Activated naive CD4-positive, alpha-beta T cell treated with anti-CD3 and anti-CD28 coated beads, Interleukin-2, amount 50 U/mL, for 16 hours (primary cell): Measurements from ENCODE around the gene NBAS.
A peak's percentile ranks its signal among the peaks of the same experiment; 100 is the strongest.

Experiments
- DNase-seq: peaks from one replicate; pipeline ENCODE4 v3.0.0-alpha.2; 2020

NBAS gene

DNA sequence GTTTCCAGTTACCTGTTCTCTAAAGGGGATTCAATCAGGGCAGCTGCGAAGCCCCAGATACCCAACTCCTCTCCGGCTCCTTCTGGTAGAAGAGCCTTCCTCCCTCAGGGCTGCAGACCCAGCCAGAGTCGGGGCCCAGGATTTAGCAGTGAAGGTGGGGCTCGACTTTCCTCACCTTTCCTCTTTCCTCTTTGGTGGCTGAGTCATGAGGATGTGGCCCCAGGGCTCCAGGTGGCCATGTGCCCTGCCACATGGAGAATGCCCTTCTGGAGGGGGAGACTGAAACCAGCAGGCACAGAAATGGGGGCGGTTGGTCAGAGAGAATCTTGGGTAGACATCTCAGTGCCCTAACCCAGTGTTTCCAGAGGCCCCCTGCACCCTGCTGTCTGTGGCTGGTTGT, 402.6 kb downstream of the NBAS start:
- DNase-seq, result no peak

- DNase-seq, result no peak
These were observed 403.0 kb downstream of the NBAS start for GRCh38 chr2:15158100-15158499.

- no peak for DNase-seq
These were observed 405.1 kb downstream of the NBAS start for GRCh38 chr2:15155959-15156574.

GRCh38 chr2:15154297-15154696, 406.8 kb downstream of the NBAS start:
- DNase-seq, result no peak

GRCh38 chr2:15152382-15152781, 408.8 kb downstream of the NBAS start:
- no peak for DNase-seq

DNA sequence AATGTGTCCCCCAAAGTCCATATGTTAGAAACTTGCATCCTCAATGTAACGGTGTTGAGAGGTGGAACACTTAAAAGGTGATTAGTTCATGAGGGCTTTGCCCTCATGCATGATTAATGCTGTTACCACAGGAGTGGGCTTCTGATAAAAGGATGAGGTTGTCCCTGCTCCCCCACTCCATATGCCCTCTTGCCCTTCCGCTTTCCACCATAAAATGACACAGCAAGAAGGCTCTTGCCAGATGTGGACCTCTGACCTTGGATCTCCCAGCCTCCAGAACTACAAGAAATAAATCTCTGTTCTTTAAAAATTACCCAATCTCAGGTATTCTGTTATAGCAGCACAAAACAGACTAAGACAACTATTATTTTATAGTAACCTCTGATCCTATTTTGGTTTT, 412.1 kb downstream of the NBAS start:
- DNase-seq, result no peak

GRCh38 chr2:15147591-15147990, 413.5 kb downstream of the NBAS start:
- DNase-seq, result no peak

GRCh38 chr2:15146960-15147359, 414.2 kb downstream of the NBAS start:
- DNase-seq, result no peak

DNA sequence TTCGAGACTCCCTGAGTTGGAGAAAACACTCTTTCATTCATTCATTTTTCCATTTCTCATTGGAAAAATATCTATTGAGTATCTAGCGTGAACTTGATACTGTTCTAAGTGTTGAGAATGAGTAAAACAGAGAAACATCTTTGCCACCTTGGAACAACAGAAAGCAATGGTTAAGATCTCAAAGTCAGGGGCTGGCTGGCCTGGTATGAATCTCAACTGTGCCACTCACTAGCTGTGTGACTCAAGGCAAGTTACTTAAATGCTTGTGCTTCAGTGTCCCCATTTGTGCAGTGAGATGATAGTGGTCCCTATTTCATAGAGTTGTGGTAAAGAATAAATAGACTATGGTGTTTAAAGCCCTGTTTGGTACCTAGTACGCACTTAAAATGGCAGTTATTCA, 415.2 kb downstream of the NBAS start:
- DNase-seq, result no peak

DNA sequence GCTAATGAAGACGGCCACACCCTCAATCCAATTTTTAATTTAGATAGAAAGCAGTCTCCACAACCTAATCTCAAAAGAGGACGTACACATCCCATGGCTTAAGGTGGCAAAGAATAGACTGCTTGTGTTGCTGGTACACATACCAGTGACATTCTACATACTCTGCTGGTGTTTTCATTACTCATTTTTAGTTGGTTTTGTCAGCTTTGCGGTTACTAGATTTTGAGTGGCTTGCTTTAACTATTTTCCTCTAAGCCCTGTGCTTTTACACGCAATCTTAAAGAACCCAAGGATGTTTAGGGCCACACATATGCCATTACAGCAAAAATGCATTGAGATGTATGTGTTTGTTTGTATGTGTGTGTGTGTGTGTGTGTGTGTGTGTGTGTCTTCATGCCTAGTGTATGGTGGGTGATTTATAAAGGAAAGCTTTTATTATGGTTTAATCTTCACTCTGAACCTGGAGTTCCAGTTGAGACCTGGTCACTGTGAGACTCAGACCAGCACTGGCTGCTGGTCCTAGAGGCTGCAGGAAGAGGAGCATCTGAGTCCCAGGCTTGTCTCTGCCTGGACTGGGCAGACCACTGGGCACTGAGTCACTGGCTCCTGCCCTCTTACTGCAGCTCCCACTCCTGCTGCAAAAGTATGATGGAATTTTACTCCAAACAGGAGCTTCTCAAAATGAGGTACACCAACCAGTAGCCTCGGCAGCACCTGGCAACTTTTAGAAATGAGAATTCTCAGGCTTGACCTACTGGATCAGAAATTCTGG, 415.9 kb downstream of the NBAS start:
- no peak for DNase-seq

GRCh38 chr2:15142069-15142689, 419.0 kb downstream of the NBAS start:
- peak; percentile 78 for DNase-seq

DNA sequence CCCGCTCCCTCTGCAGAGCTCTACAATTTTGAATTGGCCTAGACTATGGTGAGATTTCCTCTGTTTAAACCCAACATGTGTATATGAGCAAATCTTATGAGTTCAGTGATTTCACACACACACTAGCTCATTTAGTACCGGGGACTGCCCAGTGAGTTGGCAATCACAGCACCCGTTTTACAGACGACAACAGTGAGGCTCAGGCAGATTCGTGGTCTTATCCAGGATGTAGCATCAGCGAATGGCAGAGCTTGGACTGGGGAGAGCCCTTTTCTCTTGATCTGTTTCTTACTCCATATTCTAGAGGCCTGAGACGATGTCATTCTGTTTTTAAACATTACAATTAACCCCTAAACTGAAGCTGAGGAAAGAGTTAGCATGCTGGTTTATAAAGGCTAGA, 419.9 kb downstream of the NBAS start:
- no peak for DNase-seq

DNA sequence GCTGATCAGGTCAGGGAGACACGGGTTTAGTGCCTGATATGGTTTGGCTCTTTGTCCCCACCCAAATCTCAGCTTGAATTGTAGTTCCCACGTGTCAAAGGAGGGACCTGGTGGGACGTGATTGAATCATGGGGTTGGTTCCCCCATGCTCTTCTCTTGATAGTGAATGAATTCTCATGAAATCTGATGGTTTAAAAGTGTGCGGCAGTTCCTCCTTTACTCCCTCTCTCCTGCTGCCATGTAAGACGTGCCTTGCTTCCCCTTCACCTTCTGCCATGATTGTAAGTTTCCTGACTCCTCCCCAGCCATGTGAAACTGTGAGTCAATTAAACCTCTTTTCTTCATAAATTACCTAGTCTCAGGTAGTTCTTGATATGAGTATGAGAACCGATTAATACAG, 424.5 kb downstream of the NBAS start:
- no peak for DNase-seq

GRCh38 chr2:15134957-15135356, 426.2 kb downstream of the NBAS start:
- DNase-seq, result no peak

GRCh38 chr2:15133461-15133860, 427.7 kb downstream of the NBAS start:
- DNase-seq, result no peak

DNA sequence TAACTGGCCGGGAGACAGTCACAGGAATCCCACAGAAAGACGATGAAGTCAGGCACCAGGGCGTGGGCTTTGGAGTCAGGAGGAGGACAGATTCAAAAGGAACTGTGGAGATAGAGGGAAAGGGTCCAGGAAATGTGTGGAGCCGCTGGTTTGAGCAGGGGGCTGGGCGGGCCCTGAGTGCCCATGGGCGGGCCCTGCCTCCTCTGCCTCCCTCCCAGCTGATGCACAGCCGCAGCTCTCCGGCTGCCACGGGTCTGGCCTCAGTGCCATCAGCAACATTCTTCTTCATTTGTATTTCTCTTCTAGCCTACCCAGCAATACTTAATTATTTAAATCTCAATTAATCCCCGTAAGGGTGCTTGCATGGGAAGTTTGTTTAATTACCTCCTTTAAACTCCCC, 432.3 kb downstream of the NBAS start:
- no peak for DNase-seq

GRCh38 chr2:15127876-15128275, 433.3 kb downstream of the NBAS start:
- no peak for DNase-seq

GRCh38 chr2:15127301-15127700, 433.8 kb downstream of the NBAS start:
- DNase-seq, result no peak

DNA sequence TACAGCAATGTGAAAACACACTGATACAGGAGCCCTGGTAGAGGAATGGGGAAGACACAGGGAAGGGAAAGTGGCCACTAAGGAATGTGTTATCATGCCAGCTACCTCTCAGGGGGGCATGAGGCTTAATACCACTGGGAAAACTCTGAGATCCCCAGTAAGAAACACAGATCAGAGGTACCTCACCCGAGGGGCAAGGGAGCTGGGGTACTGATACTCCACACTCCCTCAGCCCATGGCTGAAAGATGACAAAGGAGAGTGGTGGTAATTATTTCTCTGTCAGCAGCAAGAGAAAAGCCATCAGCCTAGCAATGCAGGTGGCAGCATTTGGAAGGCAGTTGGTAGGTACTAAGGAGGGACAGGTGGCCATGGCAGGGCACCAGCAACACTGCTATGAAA, 434.8 kb downstream of the NBAS start:
- DNase-seq, result no peak

GRCh38 chr2:15122915-15123314, 438.2 kb downstream of the NBAS start:
- DNase-seq, result no peak

GRCh38 chr2:15120631-15121030, 440.5 kb downstream of the NBAS start:
- DNase-seq, result no peak

DNA sequence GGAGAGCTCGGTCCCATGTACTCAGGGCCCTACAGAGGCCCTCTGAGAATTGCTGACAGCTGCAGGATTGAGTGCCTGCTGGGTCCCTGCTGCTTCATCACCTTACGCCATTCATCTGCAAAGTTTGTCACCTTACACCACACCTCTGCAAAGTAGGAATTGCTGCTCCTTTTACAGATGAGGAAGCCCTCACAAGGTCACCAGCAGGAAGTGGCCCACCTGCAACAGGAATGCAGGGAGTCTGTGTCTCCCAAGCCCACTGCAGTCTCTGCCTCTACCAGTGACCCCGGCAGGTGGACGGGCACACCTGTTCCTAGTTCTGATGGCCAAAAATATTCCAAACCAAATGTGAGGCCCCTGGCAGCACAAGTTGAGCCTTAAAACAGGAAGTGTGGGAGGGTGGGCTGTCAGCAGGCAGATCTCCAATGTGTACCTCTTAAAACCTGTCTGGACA, 441.4 kb downstream of the NBAS start:
- DNase-seq, result no peak

- no peak for DNase-seq
These were observed 443.6 kb downstream of the NBAS start for GRCh38 chr2:15117409-15118050.
